Activated CD4-positive, CD25-positive, alpha-beta regulatory T cell treated with anti-CD3 and anti-CD28 coated beads, Interleukin-2, amount 50 U/mL, for 72 hours (primary cell): ENCODE measurements around the gene PIK3R6.
A peak's percentile ranks its signal among the peaks of the same experiment; 100 is the strongest.

ENCODE experiments used
- DNase-seq: peaks from one replicate; pipeline ENCODE4 v3.0.0; 2021

Gene PIK3R6, protein sequence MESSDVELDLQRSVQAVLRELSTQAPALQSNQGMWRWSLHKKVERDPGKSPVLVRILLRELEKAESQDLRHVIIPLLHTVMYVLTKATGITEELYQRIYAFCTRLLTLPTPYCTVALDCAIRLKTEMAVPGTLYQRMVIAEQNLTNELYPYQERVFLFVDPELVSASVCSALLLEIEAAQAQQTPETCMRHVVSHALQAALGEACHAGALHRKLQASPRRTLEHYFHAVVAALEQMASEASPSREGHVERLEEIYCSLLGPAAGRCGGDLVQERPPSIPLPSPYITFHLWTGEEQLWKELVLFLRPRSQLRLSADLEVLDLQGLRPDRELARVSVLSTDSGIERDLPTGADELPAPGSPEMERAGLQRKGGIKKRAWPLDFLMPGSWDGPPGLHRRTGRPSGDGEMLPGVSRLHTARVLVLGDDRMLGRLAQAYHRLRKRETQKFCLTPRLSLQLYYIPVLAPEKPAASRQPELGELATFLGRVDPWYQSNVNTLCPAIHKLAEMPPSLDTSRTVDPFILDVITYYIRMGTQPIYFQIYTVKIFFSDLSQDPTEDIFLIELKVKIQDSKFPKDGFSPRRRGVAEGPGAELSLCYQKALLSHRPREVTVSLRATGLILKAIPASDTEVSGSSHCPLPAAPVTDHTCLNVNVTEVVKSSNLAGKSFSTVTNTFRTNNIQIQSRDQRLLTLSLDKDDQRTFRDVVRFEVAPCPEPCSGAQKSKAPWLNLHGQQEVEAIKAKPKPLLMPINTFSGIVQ

DNA sequence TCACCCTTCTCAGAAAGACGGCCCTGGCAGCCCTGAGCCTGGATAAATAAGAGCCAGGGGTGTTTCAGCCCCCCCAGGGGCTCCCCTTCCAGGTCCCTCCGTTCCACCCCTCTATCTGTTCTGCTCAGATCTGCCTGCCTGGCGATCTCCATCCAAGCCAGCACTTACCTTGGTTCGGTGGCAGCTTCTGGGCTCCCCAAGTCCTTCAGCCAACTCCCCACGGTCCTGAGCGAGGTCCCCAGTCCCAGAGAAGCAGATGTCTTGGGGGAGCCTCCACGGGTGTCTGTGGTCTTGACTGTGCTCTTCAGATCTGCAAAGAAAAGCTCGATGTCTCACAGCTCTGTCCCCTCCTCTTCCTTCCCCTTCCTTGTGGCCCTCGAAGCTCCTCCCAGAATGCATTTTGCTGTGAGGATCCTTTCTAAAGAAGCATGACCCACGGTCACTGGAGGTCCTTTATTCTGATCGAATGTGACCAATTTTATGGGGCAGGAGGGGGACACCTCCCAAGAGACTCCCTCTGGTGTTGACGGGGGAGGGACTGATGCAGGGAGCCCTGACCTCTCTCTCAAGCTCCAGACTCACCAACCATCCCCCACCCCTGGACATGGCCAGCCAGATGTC, at the start of gene PIK3R6:
Gene PIK3R6 (minus strand): TSS at position 314 of the 621 bp plus-strand sequence. CDS start 17,880 bp downstream, outside the sequence.
- DNase-seq = peak; percentile 19

DNA sequence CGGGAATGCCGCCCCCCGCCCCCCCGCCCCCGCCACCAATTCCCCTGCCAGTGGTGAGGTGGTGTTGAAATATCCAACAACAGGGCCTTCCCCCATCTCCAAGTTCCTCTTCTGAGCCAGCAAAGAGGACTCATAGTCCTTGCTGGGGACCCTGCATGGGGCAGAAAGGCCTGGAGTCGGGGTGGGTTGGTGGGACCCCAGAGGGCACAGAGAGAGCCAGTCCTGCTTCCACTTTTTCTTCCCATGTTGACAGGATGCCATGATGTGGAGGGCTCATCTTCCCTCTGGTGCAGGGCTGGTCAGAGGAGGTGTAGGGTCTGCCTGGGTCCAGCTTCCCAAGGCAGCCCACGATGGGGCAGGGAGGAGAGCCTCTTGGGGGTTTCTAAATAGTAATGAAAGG, 49.0 kb upstream of the PIK3R6 start:
- no peak for DNase-seq

- DNase-seq = peak; percentile 14
Observed at GRCh38 chr17:8914554-8914953, 47.1 kb upstream of the PIK3R6 start.

DNA sequence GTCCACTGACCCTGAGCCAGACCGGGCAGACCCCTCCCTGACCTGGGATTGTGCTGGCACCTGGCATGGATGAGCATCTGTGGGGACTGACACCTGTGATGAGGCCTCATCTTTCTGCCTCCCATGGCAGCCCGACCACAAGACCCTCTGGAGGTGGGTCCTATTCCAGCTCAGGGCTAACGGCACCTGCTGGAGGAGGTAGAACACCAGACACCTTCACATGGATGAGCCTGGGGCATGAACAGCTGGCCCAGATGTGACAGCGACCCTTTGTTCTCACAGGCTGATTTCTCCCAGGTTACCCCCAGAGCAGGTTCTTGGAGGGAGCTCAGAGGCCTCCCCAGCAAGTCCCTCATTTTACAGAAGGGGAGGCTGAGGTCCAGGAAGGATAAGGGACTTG, 46.4 kb upstream of the PIK3R6 start:
- DNase-seq = peak; percentile 16

- DNase-seq = peak; percentile 21
Observed at GRCh38 chr17:8913091-8913490, 45.6 kb upstream of the PIK3R6 start.

- DNase-seq = peak; percentile 27
Observed at GRCh38 chr17:8912084-8912981, 44.9 kb upstream of the PIK3R6 start.

DNA sequence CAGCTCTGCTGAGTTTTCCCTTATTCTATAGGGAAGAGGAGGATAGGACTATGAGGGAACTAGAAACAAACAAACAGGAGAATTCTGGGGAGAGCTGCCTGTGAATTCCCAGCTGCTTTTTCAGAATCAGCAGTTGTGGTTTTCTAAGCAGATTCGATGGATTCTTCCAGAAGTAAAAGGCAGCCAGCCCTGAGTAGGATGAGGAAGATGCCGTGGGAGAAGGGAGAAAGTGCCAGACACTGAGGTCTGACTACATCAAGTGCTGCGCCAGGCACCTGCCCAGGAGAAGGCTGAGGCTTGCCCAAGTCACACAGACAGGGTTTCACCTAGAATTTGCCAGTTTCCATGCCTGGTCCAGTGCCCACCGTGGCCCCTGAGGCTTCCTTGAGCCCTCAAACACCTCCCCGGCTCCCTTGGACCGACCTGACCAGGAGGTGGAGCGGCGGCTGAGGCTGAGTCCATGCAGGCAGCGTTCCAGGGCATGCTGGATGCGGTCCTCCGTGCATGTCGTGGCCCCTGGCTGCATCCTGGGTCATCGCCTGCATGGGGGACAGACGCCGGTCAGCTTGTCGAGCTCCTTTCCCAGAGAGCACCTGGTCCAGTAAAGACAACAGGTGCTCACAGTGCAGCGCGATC, 43.6 kb upstream of the PIK3R6 start:
- peak; percentile 24 for DNase-seq

GRCh38 chr17:8909586-8910270, 42.3 kb upstream of the PIK3R6 start:
- DNase-seq = peak; percentile 17

- peak; percentile 18 for DNase-seq
Observed at GRCh38 chr17:8905331-8905730, 37.9 kb upstream of the PIK3R6 start.

- DNase-seq = peak; percentile 3
Observed at GRCh38 chr17:8904686-8905085, 37.2 kb upstream of the PIK3R6 start.

DNA sequence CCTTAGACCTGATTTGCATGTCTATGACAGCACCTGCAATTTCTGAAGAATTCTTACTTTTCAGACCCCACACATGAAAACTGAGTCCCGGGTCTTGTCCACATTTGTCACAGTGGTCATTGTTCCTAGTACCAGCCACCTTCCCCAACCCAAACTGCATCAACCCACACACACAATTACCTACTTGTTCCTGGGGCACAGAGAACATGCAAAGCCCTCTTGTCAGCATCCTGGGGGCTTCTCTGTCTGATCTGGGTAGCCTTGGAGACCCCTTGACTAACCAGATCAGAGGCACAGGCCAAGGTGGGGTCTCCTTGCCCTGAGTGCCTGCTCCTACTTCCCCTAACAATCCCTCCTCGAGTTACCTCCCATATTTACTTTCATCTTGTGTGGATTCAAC, 36.7 kb upstream of the PIK3R6 start:
- peak; percentile 12 for DNase-seq

GRCh38 chr17:8900626-8901585, 33.4 kb upstream of the PIK3R6 start:
- DNase-seq = peak; percentile 28

DNA sequence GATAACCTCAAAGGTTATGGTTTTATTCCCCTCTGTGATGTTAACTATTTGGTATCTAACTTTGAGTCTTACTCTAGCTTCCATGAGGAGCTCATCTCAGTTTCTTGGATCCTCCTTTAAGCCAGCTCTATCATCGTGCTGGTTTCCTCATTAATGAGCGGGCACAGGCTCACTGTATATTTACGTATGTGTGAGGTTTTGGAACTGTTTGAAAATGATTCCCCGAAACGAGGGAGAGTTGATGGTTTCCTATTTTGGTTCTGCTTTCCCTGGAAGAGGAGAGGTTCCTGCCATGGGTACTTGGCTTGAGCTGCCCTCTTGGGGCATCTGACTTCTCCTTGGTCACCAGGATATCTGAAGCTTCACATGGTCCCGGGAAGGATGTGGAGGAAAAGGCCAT, 32.7 kb upstream of the PIK3R6 start:
- DNase-seq = no peak

GRCh38 chr17:8898636-8899035, 31.2 kb upstream of the PIK3R6 start:
- DNase-seq = no peak

DNA sequence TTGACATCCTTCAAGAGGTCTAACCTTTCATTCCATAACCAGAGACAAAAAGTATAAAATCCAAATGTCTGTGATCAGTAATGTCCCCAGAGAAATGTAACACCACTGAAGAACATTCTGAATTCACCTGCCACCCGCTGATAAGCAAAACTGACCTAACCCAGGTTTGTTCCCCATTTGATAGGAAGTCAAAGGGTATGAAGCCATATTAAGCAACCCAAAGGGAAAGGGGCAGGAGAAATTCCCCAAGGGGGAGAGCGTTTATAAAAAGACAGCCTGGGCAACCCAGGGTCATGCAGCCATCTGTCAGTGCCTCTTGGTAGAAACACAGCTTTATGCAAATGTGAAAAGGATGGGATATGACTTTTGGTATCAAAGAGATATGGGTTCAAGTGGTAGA, 30.7 kb upstream of the PIK3R6 start:
- DNase-seq = no peak

DNA sequence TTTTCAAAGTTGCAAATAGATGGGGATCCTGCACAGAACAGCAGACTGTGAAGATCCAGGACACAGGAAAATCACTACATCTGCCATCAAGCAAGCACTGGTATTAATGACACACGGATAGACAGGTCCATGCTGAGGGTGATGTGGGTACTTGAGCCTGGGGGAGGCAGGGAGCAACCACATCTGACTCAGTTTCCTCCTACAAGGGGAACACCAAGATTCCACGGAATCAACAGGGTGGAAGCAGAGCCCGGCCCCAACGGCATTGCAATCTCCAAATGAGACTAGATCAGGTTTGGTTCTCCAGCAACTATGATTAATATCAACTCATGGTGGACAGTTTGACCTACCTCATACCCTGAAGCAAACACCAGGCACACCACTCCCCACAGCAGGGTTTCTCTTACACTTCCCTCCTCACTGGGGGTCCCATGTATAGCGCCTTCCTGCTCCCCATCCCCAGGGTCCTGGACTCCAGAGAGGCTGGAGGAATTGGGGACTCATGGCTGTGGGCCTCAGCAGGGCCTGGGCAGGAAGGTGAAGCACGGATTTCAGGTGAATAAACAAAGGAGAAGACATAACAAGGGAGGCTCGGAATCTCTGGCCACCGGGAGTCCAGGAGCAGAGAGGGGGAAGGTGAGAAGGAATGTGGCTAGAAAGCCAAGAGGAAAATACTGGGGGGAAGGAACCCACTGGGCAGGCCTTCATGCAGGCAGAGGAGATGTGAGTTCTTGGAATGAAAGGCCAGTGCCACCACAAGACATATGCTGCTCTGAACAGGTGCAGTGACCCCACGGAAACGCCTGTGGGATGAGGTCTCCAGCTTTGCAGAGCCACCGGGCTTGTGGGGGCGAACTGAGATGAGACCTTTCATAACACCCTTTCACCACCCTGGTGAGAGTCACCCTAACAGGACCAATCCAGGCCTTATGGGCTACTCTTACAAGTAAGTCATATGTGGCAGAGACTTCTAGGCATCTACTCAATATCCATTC, 29.5 kb upstream of the PIK3R6 start:
- peak; percentile 23 for DNase-seq

DNA sequence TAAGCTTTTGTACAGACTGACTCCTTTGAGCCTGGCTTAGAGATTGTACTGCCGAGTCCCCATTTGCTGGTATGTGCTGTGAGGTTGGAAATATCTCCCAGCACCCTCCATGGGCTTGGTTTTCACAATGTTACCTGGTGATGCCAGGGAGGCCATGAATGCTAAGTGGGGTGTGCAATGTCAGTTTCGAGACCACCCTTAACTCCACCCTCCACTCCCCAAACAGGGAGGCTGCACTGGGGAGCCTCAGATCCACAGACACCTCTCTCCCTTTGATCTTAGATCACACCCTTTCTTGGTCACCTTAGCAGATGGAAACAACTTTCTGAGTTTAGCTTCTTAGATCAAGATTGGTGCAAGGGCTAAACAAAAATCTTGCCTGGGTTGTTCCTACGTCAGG, 28.6 kb upstream of the PIK3R6 start:
- peak; percentile 4 for DNase-seq

DNA sequence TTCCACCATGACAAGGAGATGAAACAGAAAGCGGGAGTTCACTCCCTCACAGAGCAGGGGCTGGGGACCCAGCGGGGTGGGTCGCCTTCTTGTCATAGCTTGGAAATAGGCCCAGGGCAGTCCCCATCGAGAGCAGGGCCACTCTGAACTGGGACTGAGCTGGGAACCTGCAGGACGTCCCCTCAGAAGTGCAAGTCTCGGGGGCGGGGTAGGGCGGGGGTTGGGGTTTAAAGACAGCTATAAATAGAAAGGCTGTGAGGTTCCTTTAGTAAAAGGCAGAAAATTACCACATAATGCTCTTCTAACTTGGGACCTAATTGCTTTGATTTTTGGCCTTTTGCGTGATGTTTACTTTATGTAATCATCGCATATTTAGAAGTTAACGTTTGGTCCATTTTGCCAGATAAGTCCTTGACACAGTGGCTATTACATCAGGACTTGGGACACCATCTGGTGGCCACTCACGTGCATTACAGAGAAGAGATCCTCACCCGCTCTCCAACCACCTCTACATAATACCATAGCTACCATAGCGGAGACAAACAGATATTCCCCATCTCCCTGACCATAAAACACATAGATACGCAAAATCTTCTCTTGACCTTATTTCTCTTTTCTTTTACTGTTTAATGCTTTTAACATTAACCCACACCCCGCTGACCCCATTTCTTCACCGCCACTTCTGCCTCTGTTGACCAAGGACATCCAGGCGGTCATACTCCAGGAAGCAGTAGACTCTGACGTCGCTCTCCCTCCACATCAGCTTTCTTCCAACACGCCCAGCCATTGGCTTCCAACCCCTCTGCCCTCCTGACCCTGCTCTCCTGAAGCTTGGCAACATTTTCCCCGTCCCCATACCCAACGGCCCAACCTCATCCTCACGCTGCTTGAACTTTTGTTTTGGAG, 27.5 kb upstream of the PIK3R6 start:
- peak; percentile 39 for DNase-seq
